ENCODE data around the gene SELENBP1. TPM values are rescaled to one million over a fixed set of nuclear protein-coding genes. Genes with fewer than 3 reads are reported as not detected.

SELENBP1 gene
- total RNA-seq, 4 donors from 2014 or later = 194 to 623 (median 467) TPM

GRCh38 chr1:151367658-151368392 is 4.7 kb downstream of the SELENBP1 start:
- H3K27ac ChIP-seq = peak overlapping the region in 3 of 4 donors; percentile 22 to 82 (median 69)
- H3K4me3 ChIP-seq = no peak overlapping the region
- peaks cover 0 to 43% (median 6%) of the 10 kb centered on the region in 4 donors for H3K4me1 ChIP-seq
- TF ChIP-seq POLR2A (IDR thresholded peaks at IDR 0.05) (no peak), CTCF (IDR thresholded peaks at IDR 0.05) (no peak)
- H3K27me3 ChIP-seq = no peaks in the 10 kb centered on the region
- H3K36me3 ChIP-seq = peaks cover 0 to 54% (median 0%) of the 10 kb centered on the region in 3 donors
- DNase-seq = no peak
- H3K9me3 ChIP-seq = no peaks in the 10 kb centered on the region

- Histone ChIP-seq H3K27ac (no peak overlapping the region), H3K27me3 (no peaks in the 10 kb centered on the region), H3K4me1 (peaks cover 0 to 17% (median 4%) of the 10 kb centered on the region in 4 donors), H3K4me3 (no peak overlapping the region), H3K36me3 (peaks cover 0 to 54% (median 0%) of the 10 kb centered on the region in 3 donors), H3K9me3 (peaks cover 0 to 5% (median 2%) of the 10 kb centered on the region in 4 donors)
- no peak for DNase-seq
- TF ChIP-seq POLR2A (IDR thresholded peaks at IDR 0.05) (no peak), CTCF (IDR thresholded peaks at IDR 0.05) (no peak)
These were observed 7.5 kb downstream of the SELENBP1 start for GRCh38 chr1:151364996-151365395.

GRCh38 chr1:151362308-151363155 is 10.0 kb downstream of the SELENBP1 start:
- H3K27ac ChIP-seq = no peak overlapping the region
- peaks cover 0 to 44% (median 0%) of the 10 kb centered on the region in 3 donors for H3K36me3 ChIP-seq
- H3K9me3 ChIP-seq = peaks cover 0 to 5% (median 2%) of the 10 kb centered on the region in 4 donors
- DNase-seq = no peak
- H3K4me3 ChIP-seq = no peak overlapping the region
- TF ChIP-seq POLR2A (IDR thresholded peaks at IDR 0.05) = no peak
- TF ChIP-seq CTCF (IDR thresholded peaks at IDR 0.05) = no peak
- no peaks in the 10 kb centered on the region for H3K27me3 ChIP-seq
- no peaks in the 10 kb centered on the region for H3K4me1 ChIP-seq

- no peak for DNase-seq
- peaks cover 0 to 37% (median 0%) of the 10 kb centered on the region in 3 donors for H3K36me3 ChIP-seq
- no peaks in the 10 kb centered on the region for H3K4me1 ChIP-seq
- H3K4me3 ChIP-seq = no peak overlapping the region
- no peak overlapping the region for H3K27ac ChIP-seq
- no peaks in the 10 kb centered on the region for H3K27me3 ChIP-seq
- peaks cover 0 to 5% (median 2%) of the 10 kb centered on the region in 4 donors for H3K9me3 ChIP-seq
- no peak for TF ChIP-seq CTCF (IDR thresholded peaks at IDR 0.05)
- TF ChIP-seq POLR2A (IDR thresholded peaks at IDR 0.05) = no peak
These were observed 10.6 kb downstream of the SELENBP1 start for GRCh38 chr1:151361883-151362282.

- no peak for DNase-seq
- TF ChIP-seq CTCF (IDR thresholded peaks at IDR 0.05) (no peak), POLR2A (IDR thresholded peaks at IDR 0.05) (no peak)
- no peaks in the 10 kb centered on the region for H3K4me1 ChIP-seq
- no peak overlapping the region for H3K27ac ChIP-seq
- H3K9me3 ChIP-seq = no peaks in the 10 kb centered on the region
- no peaks in the 10 kb centered on the region for H3K27me3 ChIP-seq
- no peaks in the 10 kb centered on the region for H3K36me3 ChIP-seq
- no peak overlapping the region for H3K4me3 ChIP-seq
These were observed 15.8 kb downstream of the SELENBP1 start for GRCh38 chr1:151356696-151357095.

Measured in Peyer's patch (tissue), 4 donors.